ENCODE data around the gene DLG2. TPM values are rescaled to one million over a fixed set of nuclear protein-coding genes. Genes with fewer than 3 reads are reported as not detected.

Gene DLG2
- total RNA-seq, 1 experiment from 2014 or later = not detected

DNA sequence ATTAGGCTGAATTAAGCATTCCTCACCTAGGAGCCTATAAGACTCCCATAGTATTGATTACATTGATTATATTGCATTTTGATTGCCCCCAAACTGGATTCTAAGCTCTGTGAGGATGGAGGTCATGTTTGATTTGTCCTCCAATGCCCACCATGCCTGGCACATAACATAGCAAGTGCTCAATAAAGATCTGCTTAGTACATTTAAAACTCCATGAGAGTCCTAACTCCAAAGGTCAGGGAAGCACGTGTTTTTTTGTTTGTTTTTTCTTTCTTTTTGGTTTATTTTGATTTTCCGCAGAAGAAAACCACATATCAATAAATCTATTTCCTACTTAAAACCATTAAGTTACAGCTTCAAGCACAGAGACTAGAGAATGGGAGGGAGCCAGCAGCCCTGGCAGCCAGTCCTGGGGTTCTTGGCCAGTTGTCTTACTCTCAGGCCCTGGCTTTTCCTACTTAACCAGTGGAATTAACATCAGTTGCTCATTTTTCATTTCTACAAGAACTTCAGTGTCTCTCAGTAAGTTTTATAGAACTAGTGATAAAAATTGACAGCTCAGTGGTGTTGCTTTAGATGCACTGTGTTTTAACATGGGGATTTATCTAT is 1911.1 kb downstream of the DLG2 start:
- in situ Hi-C loops (cut with HindIII; ENCODE audit: low pct_unique_long_range_greater_than_20kb, low sequenced_read_pairs) = no loop called here
- no peak for DNase-seq (ENCODE audit: low read depth, low spot score)

DNA sequence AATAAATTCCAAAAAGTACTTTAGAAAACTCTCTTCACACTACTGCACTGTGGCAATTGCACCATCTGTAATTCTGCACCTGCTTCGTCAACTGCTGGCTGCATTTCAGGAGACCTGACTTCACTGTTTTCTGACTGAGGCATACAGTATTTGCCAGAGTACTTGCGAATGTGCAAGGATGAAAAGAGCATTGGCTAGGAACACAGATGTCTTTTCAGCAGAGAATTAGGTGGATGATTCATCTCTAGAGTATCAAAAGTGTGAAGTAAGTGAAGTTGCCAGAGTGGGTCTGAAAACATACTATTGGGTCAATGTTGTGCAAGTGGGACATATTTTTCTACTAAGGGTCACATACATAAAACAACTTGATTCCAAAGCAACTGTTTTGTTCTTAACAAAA is 1913.4 kb downstream of the DLG2 start:
- no peak for DNase-seq (ENCODE audit: low read depth, low spot score)
- in situ Hi-C loops (cut with HindIII; ENCODE audit: low pct_unique_long_range_greater_than_20kb, low sequenced_read_pairs) = no loop called here

GRCh38 chr11:83711106-83711527 is 1916.0 kb downstream of the DLG2 start:
- in situ Hi-C loops (cut with HindIII; ENCODE audit: low pct_unique_long_range_greater_than_20kb, low sequenced_read_pairs) = no loop called here
- no peak for DNase-seq (ENCODE audit: low read depth, low spot score)

GRCh38 chr11:83709434-83709833 is 1917.7 kb downstream of the DLG2 start:
- in situ Hi-C loops (cut with HindIII; ENCODE audit: low pct_unique_long_range_greater_than_20kb, low sequenced_read_pairs) = no loop called here
- no peak for DNase-seq (ENCODE audit: low read depth, low spot score)

DNA sequence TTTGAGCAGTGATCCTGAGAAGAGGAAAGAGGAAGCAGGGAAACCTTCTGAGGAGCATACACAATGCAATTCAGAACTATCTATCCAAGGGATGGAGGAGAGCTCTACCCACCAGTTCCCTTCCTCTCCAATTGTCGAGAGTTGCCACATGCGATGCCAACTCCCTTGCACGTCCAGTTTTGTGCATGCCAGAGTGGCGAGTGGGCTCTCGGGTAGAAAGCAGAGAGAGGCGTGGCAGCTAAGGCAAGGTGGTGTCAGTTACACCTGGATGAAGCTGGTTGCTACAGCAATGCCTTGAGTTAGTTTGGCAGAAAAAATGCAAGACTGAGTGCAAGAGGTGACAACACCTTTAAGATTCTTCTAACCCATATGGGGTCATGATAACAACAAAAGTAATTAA is 1920.6 kb downstream of the DLG2 start:
- in situ Hi-C loops (cut with HindIII; ENCODE audit: low pct_unique_long_range_greater_than_20kb, low sequenced_read_pairs) = no loop called here
- no peak for DNase-seq (ENCODE audit: low read depth, low spot score)

DNA sequence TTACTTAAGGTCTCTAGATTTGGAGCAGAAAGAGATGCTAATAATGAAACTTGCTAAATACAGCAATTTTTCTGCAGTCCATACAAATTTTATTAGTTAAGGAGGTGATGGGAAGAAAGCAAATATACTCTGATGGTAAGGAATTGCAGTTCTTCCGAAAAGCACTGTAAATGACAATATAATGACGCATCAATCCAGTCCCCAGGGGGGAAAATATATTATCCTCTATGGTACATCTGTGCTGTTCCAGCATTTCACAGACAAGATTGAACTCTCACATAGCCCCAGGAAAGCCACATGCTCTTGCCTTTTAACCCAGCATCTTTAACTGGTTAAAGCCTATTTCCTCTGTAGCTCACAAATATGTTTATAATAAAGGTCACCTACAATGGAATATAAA is 1924.3 kb downstream of the DLG2 start:
- no peak for DNase-seq (ENCODE audit: low read depth, low spot score)
- in situ Hi-C loops (cut with HindIII; ENCODE audit: low pct_unique_long_range_greater_than_20kb, low sequenced_read_pairs) = no loop called here

DNA sequence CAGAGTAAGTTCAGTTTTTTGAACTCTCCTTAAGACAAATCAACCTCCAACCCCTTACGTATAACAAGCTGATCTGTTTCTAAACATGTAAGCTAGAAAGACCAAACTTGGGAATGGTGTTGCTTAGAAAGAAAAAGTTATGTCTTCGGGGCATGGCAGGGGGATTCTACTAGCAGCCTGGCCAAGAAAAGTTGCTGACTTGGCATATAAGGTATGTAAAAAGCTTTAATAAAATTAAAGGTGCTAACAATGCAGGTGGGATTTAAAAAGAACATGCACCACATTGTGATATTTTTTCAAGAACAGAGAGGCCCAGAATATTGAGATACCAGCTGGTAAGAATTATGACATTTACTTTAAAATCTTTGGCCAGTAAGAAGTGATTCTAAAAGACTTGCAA is 1929.6 kb downstream of the DLG2 start:
- in situ Hi-C loops (cut with HindIII; ENCODE audit: low pct_unique_long_range_greater_than_20kb, low sequenced_read_pairs) = no loop called here
- no peak for DNase-seq (ENCODE audit: low read depth, low spot score)

GRCh38 chr11:83695046-83695445 is 1932.1 kb downstream of the DLG2 start:
- in situ Hi-C loops (cut with HindIII; ENCODE audit: low pct_unique_long_range_greater_than_20kb, low sequenced_read_pairs) = no loop called here
- DNase-seq (ENCODE audit: low read depth, low spot score) = no peak

DNA sequence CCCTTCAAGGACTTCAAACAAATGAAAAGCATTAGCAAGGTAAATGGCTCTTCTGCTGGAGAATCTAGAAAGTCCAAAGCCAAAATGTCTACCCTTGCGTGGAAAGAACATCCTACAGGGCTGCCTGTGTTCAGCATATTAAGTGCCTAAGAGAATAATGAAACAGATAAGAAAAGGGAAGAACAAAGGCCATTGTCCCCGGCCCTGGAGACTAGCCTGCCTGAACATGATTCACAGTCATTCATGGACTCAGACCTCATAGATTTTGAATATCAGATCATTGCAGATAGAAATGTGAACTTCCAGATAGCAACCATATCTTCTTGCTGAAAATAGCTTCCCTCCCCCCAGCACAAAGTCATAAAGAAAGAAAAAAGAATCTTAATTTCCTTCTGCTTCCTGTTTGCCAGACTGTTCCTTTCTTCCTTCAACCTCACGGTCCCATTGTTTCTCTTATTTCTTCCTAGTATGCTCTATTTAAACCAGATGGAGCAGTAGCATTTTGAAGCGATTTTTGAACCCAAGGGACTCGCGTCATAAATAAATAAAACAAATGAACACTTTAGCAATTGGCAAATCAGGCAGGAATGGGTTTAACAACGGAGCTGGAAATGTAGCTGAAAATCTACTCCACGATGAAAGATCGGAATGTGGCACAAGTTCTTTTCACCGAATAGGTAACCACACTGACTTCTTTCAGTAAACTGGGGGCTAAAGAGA is 1932.8 kb downstream of the DLG2 start:
- DNase-seq (ENCODE audit: low read depth, low spot score) = no peak
- in situ Hi-C loops (cut with HindIII; ENCODE audit: low pct_unique_long_range_greater_than_20kb, low sequenced_read_pairs) = no loop called here

DNA sequence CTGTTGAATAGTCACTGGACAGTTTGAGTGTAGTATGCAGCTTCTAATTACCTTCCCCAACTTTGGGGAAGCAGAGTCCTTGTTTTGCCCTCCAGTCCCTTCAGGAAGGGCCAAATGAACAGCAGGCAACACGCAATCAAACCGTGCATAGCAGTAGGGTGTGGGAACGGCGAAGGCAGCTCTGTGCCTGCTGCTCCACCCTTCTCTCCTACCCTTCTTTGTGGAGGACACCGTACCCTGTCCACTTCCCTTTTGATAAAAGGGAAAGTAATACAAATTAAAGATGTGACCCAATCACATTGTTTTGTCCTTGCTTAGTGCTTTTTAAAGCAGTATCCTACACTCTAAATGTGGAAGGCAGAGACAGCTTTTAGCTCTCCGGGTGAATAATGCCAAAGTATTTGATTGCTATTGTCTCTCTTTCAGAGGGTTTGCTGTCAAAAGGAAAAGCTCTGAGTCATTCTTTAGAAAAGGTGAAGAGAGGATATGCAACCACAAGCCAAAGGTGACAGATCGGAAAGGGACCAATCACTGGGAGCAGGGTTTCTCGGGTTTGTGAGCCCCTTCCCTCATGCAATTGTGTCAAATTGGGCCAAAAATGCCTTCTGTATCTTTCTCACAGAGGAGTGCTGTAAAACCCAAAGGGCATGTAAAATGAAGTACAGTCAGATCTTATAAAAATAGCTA is 1933.7 kb downstream of the DLG2 start:
- in situ Hi-C loops (cut with HindIII; ENCODE audit: low pct_unique_long_range_greater_than_20kb, low sequenced_read_pairs) = no loop called here
- no peak for DNase-seq (ENCODE audit: low read depth, low spot score)

- in situ Hi-C loops (cut with HindIII; ENCODE audit: low pct_unique_long_range_greater_than_20kb, low sequenced_read_pairs) = no loop called here
- DNase-seq (ENCODE audit: low read depth, low spot score) = no peak
Observed at GRCh38 chr11:83692675-83693074, 1934.5 kb downstream of the DLG2 start.

GRCh38 chr11:83691451-83691950 is 1935.6 kb downstream of the DLG2 start:
- DNase-seq (ENCODE audit: low read depth, low spot score) = no peak
- in situ Hi-C loops (cut with HindIII; ENCODE audit: low pct_unique_long_range_greater_than_20kb, low sequenced_read_pairs) = no loop called here

- peak; percentile 7 for DNase-seq (ENCODE audit: low read depth, low spot score)
- in situ Hi-C loops (cut with HindIII; ENCODE audit: low pct_unique_long_range_greater_than_20kb, low sequenced_read_pairs) = no loop called here
Observed at GRCh38 chr11:83689144-83689780, 1937.9 kb downstream of the DLG2 start.

DNA sequence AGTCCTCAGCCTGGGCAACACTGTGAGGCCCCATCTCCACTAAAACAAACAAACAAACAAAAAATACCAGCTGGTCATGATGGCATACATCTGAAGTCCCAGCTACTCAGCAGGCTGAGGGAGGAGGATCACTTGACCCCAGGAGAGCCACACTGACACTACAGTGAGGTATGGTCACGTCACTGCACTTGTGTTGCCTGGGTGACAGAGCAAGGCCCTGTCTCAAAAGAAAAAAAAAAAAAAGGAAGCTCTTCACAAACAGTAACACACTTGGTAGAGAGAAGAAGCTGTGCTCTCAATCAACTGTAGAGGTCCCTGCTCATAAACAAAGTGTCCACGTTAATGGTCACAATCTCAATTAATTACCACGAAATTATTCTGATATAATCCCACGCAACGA is 1939.4 kb downstream of the DLG2 start:
- in situ Hi-C loops (cut with HindIII; ENCODE audit: low pct_unique_long_range_greater_than_20kb, low sequenced_read_pairs) = no loop called here
- DNase-seq (ENCODE audit: low read depth, low spot score) = no peak

- no peak for DNase-seq (ENCODE audit: low read depth, low spot score)
- in situ Hi-C loops (cut with HindIII; ENCODE audit: low pct_unique_long_range_greater_than_20kb, low sequenced_read_pairs) = no loop called here
Observed at GRCh38 chr11:83685730-83686129, 1941.4 kb downstream of the DLG2 start.

DNA sequence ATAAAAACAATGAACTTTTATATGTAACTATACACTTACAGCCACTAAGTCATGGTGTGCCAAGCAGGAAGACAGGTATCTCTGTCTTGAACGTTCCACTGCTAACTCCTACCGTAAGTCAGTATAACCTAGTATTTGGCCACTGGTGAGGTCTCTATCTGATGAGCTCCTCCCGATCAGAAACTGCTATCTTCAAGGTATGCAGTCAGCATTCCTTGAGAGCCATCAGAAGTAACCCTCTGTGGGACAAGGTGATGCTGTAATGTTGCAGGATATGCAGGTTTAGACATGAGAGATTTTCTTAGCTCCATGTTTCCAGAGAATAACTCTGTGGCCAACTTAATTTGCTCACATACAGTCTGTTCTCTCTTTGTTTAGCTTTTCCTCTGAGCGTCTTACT is 1943.1 kb downstream of the DLG2 start:
- no peak for DNase-seq (ENCODE audit: low read depth, low spot score)
- in situ Hi-C loops (cut with HindIII; ENCODE audit: low pct_unique_long_range_greater_than_20kb, low sequenced_read_pairs) = no loop called here

DNA sequence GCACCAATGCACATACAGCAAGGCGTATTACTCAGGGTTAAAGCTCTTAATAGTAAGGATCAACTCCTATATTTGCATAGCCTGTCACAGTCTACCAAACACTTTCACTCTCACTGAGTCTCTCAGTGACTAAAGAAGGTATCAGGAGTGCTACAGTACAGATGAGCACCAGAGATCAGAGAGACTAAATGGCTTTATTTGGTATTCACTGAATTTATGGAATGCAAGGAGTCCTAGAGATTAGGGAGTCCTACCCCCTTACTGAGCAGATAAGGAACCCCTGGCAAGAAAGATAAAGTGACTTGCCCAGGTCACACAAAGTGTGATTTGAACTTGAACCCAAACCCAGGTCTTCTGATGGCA is 1944.6 kb downstream of the DLG2 start:
- DNase-seq (ENCODE audit: low read depth, low spot score) = no peak
- in situ Hi-C loops (cut with HindIII; ENCODE audit: low pct_unique_long_range_greater_than_20kb, low sequenced_read_pairs) = no loop called here

- in situ Hi-C loops (cut with HindIII; ENCODE audit: low pct_unique_long_range_greater_than_20kb, low sequenced_read_pairs) = no loop called here
- no peak for DNase-seq (ENCODE audit: low read depth, low spot score)
Observed at GRCh38 chr11:83681906-83682610, 1945.1 kb downstream of the DLG2 start.
